Measurements from ENCODE around the gene POLR1E.
A peak's percentile ranks its signal among the peaks of the same experiment; 100 is the strongest.

POLR1E gene

DNA sequence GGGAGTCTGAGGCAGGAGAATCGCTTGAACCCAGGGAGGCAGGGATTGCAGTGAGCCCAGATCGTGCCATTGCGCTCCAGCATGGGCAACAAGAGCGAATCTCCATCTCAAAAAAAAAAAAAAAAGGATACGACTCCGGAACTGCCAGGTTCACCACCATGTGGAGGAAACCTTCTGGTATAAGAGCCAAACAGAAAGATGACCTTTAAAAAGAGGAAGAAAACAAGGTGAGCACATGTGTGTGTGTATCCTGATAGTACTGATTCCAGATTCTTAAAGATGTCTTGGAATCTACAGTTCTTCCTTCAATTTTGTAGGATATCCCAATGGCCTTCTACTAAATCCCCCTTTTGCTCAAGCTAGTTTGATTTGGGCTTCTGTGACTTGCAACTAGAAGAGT lies 56.7 kb downstream of the POLR1E start:
- Histone ChIP-seq H3K36me3 (ENCODE audit: insufficient read depth, low read length) (peaks cover 24% of the 10 kb centered on the region; the same call in 1 of the 2 replicates), H3K4me3 (no peak overlapping the region), H3K9ac (ENCODE audit: insufficient read length) (no peak overlapping the region), H3K9me3 (ENCODE audit: low read depth, low read length) (no peaks in the 10 kb centered on the region), H3K27ac (no peak overlapping the region)
- no peak for DNase-seq (ENCODE audit: low read depth, low spot score)
- TF ChIP-seq POLR2AphosphoS5 (IDR thresholded peaks at IDR 0.05; ENCODE audit: borderline replicate concordance, low read depth, low read length) (no peak), FOXP2 (optimal IDR thresholded peaks at IDR 0.05; ENCODE audit: control extremely low read depth, extremely low read length, insufficient read depth) (no peak), EZH2 (IDR thresholded peaks at IDR 0.05) (no peak)

DNA sequence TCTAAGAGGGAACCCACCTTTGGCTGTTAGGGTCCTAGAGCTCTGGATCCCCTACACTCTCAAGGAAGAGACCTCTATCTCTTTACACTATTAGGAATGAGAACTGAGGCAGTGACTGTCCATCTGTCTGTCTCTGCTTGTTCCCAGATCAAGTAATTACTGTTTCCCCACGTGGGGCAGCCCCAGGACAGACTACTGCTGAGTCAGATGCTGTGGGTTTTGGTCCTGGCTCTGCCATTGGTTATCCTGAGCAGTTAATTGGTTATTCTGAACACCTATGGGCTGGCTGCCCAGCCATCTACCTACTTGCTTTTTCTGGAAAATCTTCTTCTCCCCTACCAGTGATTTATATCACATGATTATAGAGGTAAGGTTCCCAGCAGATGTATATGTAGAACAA lies 57.1 kb downstream of the POLR1E start:
- no peak overlapping the region for H3K9ac ChIP-seq (ENCODE audit: insufficient read length)
- no peaks in the 10 kb centered on the region for H3K9me3 ChIP-seq (ENCODE audit: low read depth, low read length)
- TF ChIP-seq FOXP2 (optimal IDR thresholded peaks at IDR 0.05; ENCODE audit: control extremely low read depth, extremely low read length, insufficient read depth): no peak
- no peak for TF ChIP-seq POLR2AphosphoS5 (IDR thresholded peaks at IDR 0.05; ENCODE audit: borderline replicate concordance, low read depth, low read length)
- TF ChIP-seq EZH2 (IDR thresholded peaks at IDR 0.05): no peak
- peaks cover 22% of the 10 kb centered on the region; the same call in 1 of the 2 replicates for H3K36me3 ChIP-seq (ENCODE audit: insufficient read depth, low read length)
- DNase-seq (ENCODE audit: low read depth, low spot score): no peak
- H3K27ac ChIP-seq: no peak overlapping the region
- no peak overlapping the region for H3K4me3 ChIP-seq

- no peaks in the 10 kb centered on the region for H3K9me3 ChIP-seq (ENCODE audit: low read depth, low read length)
- no peak for DNase-seq (ENCODE audit: low read depth, low spot score)
- TF ChIP-seq EZH2 (IDR thresholded peaks at IDR 0.05) (no peak), FOXP2 (optimal IDR thresholded peaks at IDR 0.05; ENCODE audit: control extremely low read depth, extremely low read length, insufficient read depth) (no peak), POLR2AphosphoS5 (IDR thresholded peaks at IDR 0.05; ENCODE audit: borderline replicate concordance, low read depth, low read length) (no peak)
- H3K36me3 ChIP-seq (ENCODE audit: insufficient read depth, low read length): peaks cover 16% of the 10 kb centered on the region; the same call in 1 of the 2 replicates
- no peak overlapping the region for H3K27ac ChIP-seq
- no peak overlapping the region for H3K4me3 ChIP-seq
- H3K9ac ChIP-seq (ENCODE audit: insufficient read length): no peak overlapping the region
Measured at GRCh38 chr9:37543468-37543867, 57.7 kb downstream of the POLR1E start.

GRCh38 chr9:37547328-37547878 lies 61.7 kb downstream of the POLR1E start:
- DNase-seq (ENCODE audit: low read depth, low spot score): no peak
- no peak overlapping the region for H3K9ac ChIP-seq (ENCODE audit: insufficient read length)
- TF ChIP-seq POLR2AphosphoS5 (IDR thresholded peaks at IDR 0.05; ENCODE audit: borderline replicate concordance, low read depth, low read length) (no peak), FOXP2 (optimal IDR thresholded peaks at IDR 0.05; ENCODE audit: control extremely low read depth, extremely low read length, insufficient read depth) (no peak), EZH2 (IDR thresholded peaks at IDR 0.05) (no peak)
- no peaks in the 10 kb centered on the region for H3K9me3 ChIP-seq (ENCODE audit: low read depth, low read length)
- no peaks in the 10 kb centered on the region; the same call in 1 of the 2 replicates for H3K36me3 ChIP-seq (ENCODE audit: insufficient read depth, low read length)
- no peak overlapping the region for H3K4me3 ChIP-seq
- no peak overlapping the region for H3K27ac ChIP-seq

DNA sequence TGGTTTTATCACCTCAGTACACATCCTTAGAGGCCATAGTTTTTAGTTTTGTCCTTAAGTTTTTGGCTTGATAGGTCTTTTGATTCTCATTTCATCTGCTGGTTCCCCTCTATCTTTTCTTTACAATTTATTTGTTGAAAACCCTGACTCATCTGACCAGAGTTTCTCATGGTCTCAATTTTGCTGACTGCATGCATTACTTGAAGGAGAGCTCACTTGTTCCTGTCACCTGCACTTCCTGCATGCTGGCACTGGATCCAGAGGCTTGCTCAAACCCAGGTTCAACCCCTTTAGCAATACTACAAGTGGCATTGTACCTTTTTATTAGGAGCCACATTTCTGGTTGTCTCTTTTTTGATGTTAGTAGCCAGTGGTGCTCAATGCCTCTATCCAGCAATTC lies 63.8 kb downstream of the POLR1E start:
- no peak overlapping the region for H3K4me3 ChIP-seq
- TF ChIP-seq EZH2 (IDR thresholded peaks at IDR 0.05): no peak
- TF ChIP-seq POLR2AphosphoS5 (IDR thresholded peaks at IDR 0.05; ENCODE audit: borderline replicate concordance, low read depth, low read length): no peak
- TF ChIP-seq FOXP2 (optimal IDR thresholded peaks at IDR 0.05; ENCODE audit: control extremely low read depth, extremely low read length, insufficient read depth): no peak
- no peaks in the 10 kb centered on the region; the same call in 1 of the 2 replicates for H3K36me3 ChIP-seq (ENCODE audit: insufficient read depth, low read length)
- no peak overlapping the region for H3K9ac ChIP-seq (ENCODE audit: insufficient read length)
- H3K27ac ChIP-seq: 0 out of 2 replicates have a peak overlapping the region, but pooled peaks have one; percentile 19
- H3K9me3 ChIP-seq (ENCODE audit: low read depth, low read length): no peaks in the 10 kb centered on the region
- DNase-seq (ENCODE audit: low read depth, low spot score): no peak

DNA sequence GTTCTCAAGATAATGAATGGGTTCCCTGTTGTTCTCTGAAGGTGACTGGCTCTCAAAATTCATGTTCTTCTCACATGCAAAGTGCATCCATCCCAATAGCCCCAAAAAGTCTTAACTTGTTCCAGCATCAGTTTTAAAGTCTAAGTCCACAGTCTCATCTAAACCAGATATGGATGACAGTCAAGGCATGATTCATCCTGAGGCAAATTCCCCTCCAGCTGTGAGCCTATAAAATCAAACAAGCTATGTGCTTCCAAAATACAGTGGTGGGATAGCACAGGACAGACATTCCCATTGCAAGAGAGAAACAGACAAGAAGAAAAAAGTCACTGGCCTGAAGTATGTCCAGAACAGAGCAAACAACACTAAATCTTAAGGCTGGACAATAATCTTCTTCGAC lies 65.0 kb downstream of the POLR1E start:
- DNase-seq (ENCODE audit: low read depth, low spot score): no peak
- TF ChIP-seq POLR2AphosphoS5 (IDR thresholded peaks at IDR 0.05; ENCODE audit: borderline replicate concordance, low read depth, low read length) (no peak), EZH2 (IDR thresholded peaks at IDR 0.05) (no peak), FOXP2 (optimal IDR thresholded peaks at IDR 0.05; ENCODE audit: control extremely low read depth, extremely low read length, insufficient read depth) (no peak)

DNA sequence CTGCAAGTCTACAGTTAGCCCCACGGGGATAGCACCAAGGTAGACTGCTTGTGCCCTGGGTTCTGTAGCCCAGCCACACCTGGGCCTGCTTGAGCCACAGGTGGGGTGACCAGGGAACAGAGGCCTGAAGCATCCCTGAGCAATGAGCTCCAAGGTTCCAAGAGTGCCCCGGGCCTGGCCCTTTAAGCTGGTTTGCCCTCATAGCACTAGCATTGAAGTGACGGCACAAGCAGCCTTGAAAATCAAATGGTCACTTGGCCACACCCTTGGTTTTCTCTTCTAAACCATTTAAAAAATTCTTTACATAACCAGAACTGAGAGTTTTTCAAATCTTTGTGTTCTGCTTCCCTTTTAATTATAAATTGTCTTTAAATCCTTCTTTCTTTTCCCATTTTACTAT lies 65.7 kb downstream of the POLR1E start:
- H3K27ac ChIP-seq: no peak overlapping the region
- no peak for TF ChIP-seq EZH2 (IDR thresholded peaks at IDR 0.05)
- H3K9ac ChIP-seq (ENCODE audit: insufficient read length): no peak overlapping the region
- no peaks in the 10 kb centered on the region for H3K36me3 ChIP-seq (ENCODE audit: insufficient read depth, low read length)
- no peak overlapping the region for H3K4me3 ChIP-seq
- DNase-seq (ENCODE audit: low read depth, low spot score): no peak
- no peaks in the 10 kb centered on the region for H3K9me3 ChIP-seq (ENCODE audit: low read depth, low read length)

More for the DNA sequence above, 65.0 kb downstream of the POLR1E start:
- Histone ChIP-seq H3K9me3 (ENCODE audit: low read depth, low read length) (no peaks in the 10 kb centered on the region), H3K36me3 (ENCODE audit: insufficient read depth, low read length) (no peaks in the 10 kb centered on the region; the same call in 1 of the 2 replicates), H3K27ac (no peak overlapping the region), H3K9ac (ENCODE audit: insufficient read length) (no peak overlapping the region), H3K4me3 (no peak overlapping the region)

DNA sequence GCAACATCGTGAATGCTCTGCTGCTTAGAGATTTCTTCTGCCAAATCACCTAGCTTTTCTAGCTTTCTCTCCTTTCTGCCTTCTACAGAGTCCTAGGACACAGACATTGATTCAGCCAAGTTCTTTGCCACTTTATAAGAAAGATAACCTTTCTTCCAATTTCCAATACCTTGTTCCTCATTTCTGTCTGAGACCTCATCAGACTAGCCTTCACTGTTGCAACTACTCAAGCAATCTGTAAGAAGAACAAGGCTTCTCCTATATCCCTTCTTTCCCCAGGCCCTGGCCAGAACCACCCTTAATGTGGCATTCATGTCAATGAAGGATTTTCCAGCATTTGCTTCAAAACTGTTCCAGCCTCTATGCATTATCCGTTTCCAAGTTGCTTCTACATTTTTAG lies 66.1 kb downstream of the POLR1E start:
- no peak overlapping the region for H3K27ac ChIP-seq
- no peak for DNase-seq (ENCODE audit: low read depth, low spot score)
- TF ChIP-seq EZH2 (IDR thresholded peaks at IDR 0.05) (no peak), FOXP2 (optimal IDR thresholded peaks at IDR 0.05; ENCODE audit: control extremely low read depth, extremely low read length, insufficient read depth) (no peak), POLR2AphosphoS5 (IDR thresholded peaks at IDR 0.05; ENCODE audit: borderline replicate concordance, low read depth, low read length) (no peak)
- H3K36me3 ChIP-seq (ENCODE audit: insufficient read depth, low read length): no peaks in the 10 kb centered on the region
- no peaks in the 10 kb centered on the region for H3K9me3 ChIP-seq (ENCODE audit: low read depth, low read length)
- H3K4me3 ChIP-seq: no peak overlapping the region
- H3K9ac ChIP-seq (ENCODE audit: insufficient read length): no peak overlapping the region

All from SK-N-MC (cell line).